GM19035 (cell line): ENCODE data around the gene CHIA.

ENCODE experiments used
- ATAC-seq: cut with Tn5 transposase; IDR thresholded peaks from one replicate; pipeline ENCODE4 v1.9.1; 2021; ENCODE audit not compliant: unreplicated experiment

Gene CHIA

GRCh38 chr1:111290630-111291029, at the start of gene CHIA:
CHIA (plus strand) TSS chr1:111290851; CDS start chr1:111310468, 19,617 bp downstream.
- ATAC-seq: no peak

- no peak for ATAC-seq
Measured at GRCh38 chr1:111241797-111242196, 48.9 kb upstream of the CHIA start.

GRCh38 chr1:111242805-111243523, 47.7 kb upstream of the CHIA start:
- no peak for ATAC-seq

GRCh38 chr1:111247125-111247838, 43.4 kb upstream of the CHIA start:
- ATAC-seq: no peak

GRCh38 chr1:111249960-111250359, 40.7 kb upstream of the CHIA start:
- ATAC-seq: no peak

- ATAC-seq: no peak
Measured at GRCh38 chr1:111251570-111251969, 39.1 kb upstream of the CHIA start.

GRCh38 chr1:111252786-111253185, 37.9 kb upstream of the CHIA start:
- no peak for ATAC-seq

- no peak for ATAC-seq
Measured at GRCh38 chr1:111253876-111254275, 36.8 kb upstream of the CHIA start.

GRCh38 chr1:111256988-111257658, 33.5 kb upstream of the CHIA start:
- ATAC-seq: no peak

GRCh38 chr1:111267801-111268508, 22.7 kb upstream of the CHIA start:
- no peak for ATAC-seq

- ATAC-seq: no peak
Measured at GRCh38 chr1:111269825-111270406, 20.7 kb upstream of the CHIA start.

- ATAC-seq: no peak
Measured at GRCh38 chr1:111270771-111271463, 19.7 kb upstream of the CHIA start.

GRCh38 chr1:111271464-111271801, 19.2 kb upstream of the CHIA start:
- no peak for ATAC-seq

GRCh38 chr1:111272081-111272480, 18.6 kb upstream of the CHIA start:
- ATAC-seq: no peak

GRCh38 chr1:111274653-111275052, 16.0 kb upstream of the CHIA start:
- ATAC-seq: no peak

- no peak for ATAC-seq
Measured at GRCh38 chr1:111275079-111275478, 15.6 kb upstream of the CHIA start.

GRCh38 chr1:111275780-111276433, 14.7 kb upstream of the CHIA start:
- no peak for ATAC-seq

GRCh38 chr1:111279144-111279543, 11.5 kb upstream of the CHIA start:
- ATAC-seq: no peak

GRCh38 chr1:111280267-111280666, 10.4 kb upstream of the CHIA start:
- ATAC-seq: no peak

- ATAC-seq: no peak
Measured at GRCh38 chr1:111281411-111281810, 9.2 kb upstream of the CHIA start.
